SK-N-MC (cell line): Measurements from ENCODE around the gene EFR3B.

ENCODE experiments used
- DNase-seq: peaks from one replicate; pipeline ENCODE4 v3.0.0-alpha.2; 2011; ENCODE audit warnings: low read depth, low spot score
- H3K27ac ChIP-seq: fragments of 200-600 bp; sonication (generic); 2 replicates; pipeline ENCODE4 v1.5.1; 2016; ENCODE audit warnings: mixed run types
- H3K36me3 ChIP-seq: fragments of 200-600 bp; sonication (generic); 2 replicates; pipeline ENCODE4 v1.6.1; 2017; ENCODE audit warnings: antibody characterized with exemption, low read length, mixed read lengths; ENCODE audit not compliant: insufficient read depth
- H3K4me3 ChIP-seq: fragments of 200-600 bp; sonication (generic); 2 replicates; pipeline ENCODE4 v1.5.1; 2016
- H3K9ac ChIP-seq: fragments of 200-600 bp; sonication (generic); 2 replicates; pipeline ENCODE4 v1.8.0; 2017; ENCODE audit warnings: mixed run types, mixed read lengths; ENCODE audit not compliant: insufficient read length
- H3K9me3 ChIP-seq: fragments of 200-600 bp; sonication (generic); 2 replicates; pipeline ENCODE4 v1.6.1; 2017; ENCODE audit warnings: low read depth, mild to moderate bottlenecking, antibody characterized with exemption, low read length, moderate library complexity, mixed read lengths
- EZH2 ChIP-seq: fragments of 200-600 bp; sonication (generic); IDR thresholded peaks from one replicate; pipeline ENCODE4 v1.6.1; 2017; ENCODE audit warnings: antibody characterized with exemption
- FOXP2 ChIP-seq: optimal IDR thresholded peaks from 2 replicates; pipeline ENCODE3; 2011; ENCODE audit warnings: mild to moderate bottlenecking, moderate library complexity; ENCODE audit not compliant: insufficient read depth; ENCODE audit errors: extremely low read length, control extremely low read depth
- POLR2AphosphoS5 ChIP-seq: IDR thresholded peaks from 2 replicates; pipeline ENCODE4 v1.6.1; 2012; ENCODE audit warnings: mild to moderate bottlenecking, low read depth, low read length, borderline replicate concordance

Gene EFR3B

GRCh38 chr2:25168256-25169072 is 126.6 kb downstream of the EFR3B start, which contains the start of gene POMC:
Gene POMC (minus strand): TSS chr2:25168580. CDS start chr2:25164772, 3,808 bp downstream.
- no peak within 1 kb of the TSS for H3K9ac ChIP-seq
- H3K4me3 ChIP-seq = peak within 1 kb of the TSS; percentile 25; the same call in 1 of the 2 replicates
- TF ChIP-seq EZH2 (no peak), POLR2AphosphoS5 (no peak), FOXP2 (no peak)
- DNase-seq = no peak
- no peaks in the 10 kb centered on the region for H3K36me3 ChIP-seq
- H3K9me3 ChIP-seq = no peaks in the 10 kb centered on the region
- H3K27ac ChIP-seq = no peak within 1 kb of the TSS

- Histone ChIP-seq H3K9me3 (no peaks in the 10 kb centered on the region), H3K4me3 (no peak overlapping the region)
These were observed 127.2 kb downstream of the EFR3B start for GRCh38 chr2:25169073-25169470.

GRCh38 chr2:25170888-25171287 is 129.0 kb downstream of the EFR3B start:
- Histone ChIP-seq H3K9me3 (no peaks in the 10 kb centered on the region), H3K4me3 (no peak overlapping the region), H3K9ac (no peak overlapping the region), H3K36me3 (no peaks in the 10 kb centered on the region), H3K27ac (no peak overlapping the region)
- TF ChIP-seq FOXP2 (no peak), POLR2AphosphoS5 (no peak), EZH2 (no peak)
- DNase-seq = no peak

More at GRCh38 chr2:25169073-25169470, 127.2 kb downstream of the EFR3B start:
- no peak for DNase-seq
- no peaks in the 10 kb centered on the region for H3K36me3 ChIP-seq
- no peak overlapping the region for H3K27ac ChIP-seq
- TF ChIP-seq POLR2AphosphoS5 (no peak), EZH2 (no peak), FOXP2 (no peak)
- H3K9ac ChIP-seq = no peak overlapping the region

GRCh38 chr2:25173719-25174118 is 131.8 kb downstream of the EFR3B start:
- no peak overlapping the region for H3K9ac ChIP-seq

GRCh38 chr2:25174192-25174861 is 132.5 kb downstream of the EFR3B start:
- no peak for DNase-seq
- Histone ChIP-seq H3K4me3 (no peak overlapping the region), H3K36me3 (no peaks in the 10 kb centered on the region), H3K9me3 (no peaks in the 10 kb centered on the region), H3K9ac (no peak overlapping the region), H3K27ac (no peak overlapping the region)
- no peak for TF ChIP-seq EZH2

More at GRCh38 chr2:25173719-25174118, 131.8 kb downstream of the EFR3B start:
- H3K36me3 ChIP-seq = no peaks in the 10 kb centered on the region
- no peak overlapping the region for H3K27ac ChIP-seq
- H3K4me3 ChIP-seq = no peak overlapping the region
- no peaks in the 10 kb centered on the region for H3K9me3 ChIP-seq
- no peak for TF ChIP-seq POLR2AphosphoS5
- TF ChIP-seq FOXP2 = no peak
- no peak for TF ChIP-seq EZH2
- no peak for DNase-seq

- Histone ChIP-seq H3K36me3 (no peaks in the 10 kb centered on the region), H3K27ac (no peak overlapping the region), H3K9ac (no peak overlapping the region), H3K4me3 (no peak overlapping the region), H3K9me3 (no peaks in the 10 kb centered on the region)
- TF ChIP-seq POLR2AphosphoS5 = no peak
- TF ChIP-seq EZH2 = no peak
- TF ChIP-seq FOXP2 = no peak
- DNase-seq = no peak
These were observed 134.3 kb downstream of the EFR3B start for GRCh38 chr2:25176138-25176537.

- TF ChIP-seq EZH2 = no peak
- no peak for TF ChIP-seq POLR2AphosphoS5
- TF ChIP-seq FOXP2 = no peak
These were observed 134.8 kb downstream of the EFR3B start for GRCh38 chr2:25176541-25177181.

GRCh38 chr2:25177211-25177611 is 135.3 kb downstream of the EFR3B start:
- H3K36me3 ChIP-seq = no peaks in the 10 kb centered on the region
- no peak overlapping the region for H3K27ac ChIP-seq
- H3K9me3 ChIP-seq = no peaks in the 10 kb centered on the region
- no peak overlapping the region for H3K4me3 ChIP-seq
- no peak for TF ChIP-seq FOXP2
- no peak for TF ChIP-seq POLR2AphosphoS5
- TF ChIP-seq EZH2 = no peak
- no peak overlapping the region for H3K9ac ChIP-seq
- no peak for DNase-seq

More at GRCh38 chr2:25176541-25177181, 134.8 kb downstream of the EFR3B start:
- no peak overlapping the region for H3K27ac ChIP-seq
- H3K4me3 ChIP-seq = no peak overlapping the region
- H3K36me3 ChIP-seq = no peaks in the 10 kb centered on the region
- no peaks in the 10 kb centered on the region for H3K9me3 ChIP-seq
- no peak overlapping the region for H3K9ac ChIP-seq
- DNase-seq = no peak

GRCh38 chr2:25178976-25179375 is 137.1 kb downstream of the EFR3B start:
- H3K9ac ChIP-seq = no peak overlapping the region
- no peaks in the 10 kb centered on the region for H3K36me3 ChIP-seq
- DNase-seq = no peak
- H3K9me3 ChIP-seq = no peaks in the 10 kb centered on the region
- TF ChIP-seq POLR2AphosphoS5 = no peak
- no peak for TF ChIP-seq FOXP2
- TF ChIP-seq EZH2 = no peak
- H3K27ac ChIP-seq = no peak overlapping the region
- H3K4me3 ChIP-seq = no peak overlapping the region
